Right ventricle myocardium inferior (tissue), 1 donor: ENCODE results near the gene PIGT. TPM values are rescaled to one million over a fixed set of nuclear protein-coding genes. Genes with fewer than 3 reads are reported as not detected.

Source experiments
- microRNA-seq: library from miRNA; unstranded; fragments of <30 nt; microRNA quantifications from one replicate; pipeline ENCODE4 v1.2.0, GENCODE V29; 2020
- total RNA-seq: library from RNA; stranded (reverse); fragmentation: NEBNext Ultra II Directional; extraction: Animal tissue kit (Norgen Biotek cat#: 25700); gene quantifications from one replicate; pipeline ENCODE4 v1.2.1, GENCODE V29; 2021
- donor health status: DM: no; HTN: yes; CAD: no; lungs with severe emphysema.

Gene PIGT
- total RNA-seq, 1 donor from 2014 or later = 114 TPM

Small RNA genes within 50 kb of the gene (microRNA-seq; reads per million reads assigned to microRNA genes)
- not detected for gene MIR6812

Other genes starting within 250 kb of the PIGT start
- not detected for gene PI3, start 241.2 kb upstream of the PIGT start, total RNA-seq
- gene SEMG1, start 209.1 kb upstream of the PIGT start, total RNA-seq = not detected
- not detected for gene SEMG2, start 194.8 kb upstream of the PIGT start, total RNA-seq
- gene SLPI, start 161.6 kb upstream of the PIGT start, total RNA-seq = 5.7 TPM
- not detected for gene RBPJL, start 109.3 kb upstream of the PIGT start, total RNA-seq
- not detected for gene MATN4, start 107.8 kb upstream of the PIGT start, total RNA-seq
- 82.1 TPM for gene SDC4, start 67.7 kb upstream of the PIGT start, total RNA-seq
- 21.9 TPM for gene SYS1, start 53.0 kb upstream of the PIGT start, total RNA-seq
- 0.73 TPM for gene TP53TG5, start 37.8 kb upstream of the PIGT start, total RNA-seq
- 364 TPM for gene DBNDD2, start 7.9 kb upstream of the PIGT start, total RNA-seq
- 0.95 TPM for gene WFDC2, start 53.6 kb downstream of the PIGT start, total RNA-seq
- not detected for gene SPINT3, start 99.5 kb downstream of the PIGT start, total RNA-seq
- gene WFDC6, start 123.3 kb downstream of the PIGT start, total RNA-seq = not detected
- gene EPPIN, start 131.3 kb downstream of the PIGT start, total RNA-seq = not detected
- not detected for gene WFDC8, start 163.1 kb downstream of the PIGT start, total RNA-seq
- not detected for gene WFDC10A, start 213.6 kb downstream of the PIGT start, total RNA-seq
- not detected for gene WFDC9, start 215.1 kb downstream of the PIGT start, total RNA-seq